GM12878 (cell line): ENCODE data around the gene GRAMD1C.

Experiments
- CTCF ChIP-seq, 3 experiments: IDR thresholded peaks in 2 of 3; conservative IDR thresholded peaks in 1 of 3; 2 replicates each; pipeline ENCODE4 v1.5.1; 2011; ENCODE audit warnings: low read depth in 3 of 3, low read length in 3 of 3, mild to moderate bottlenecking in 3 of 3, control low read depth in 2 of 3, moderate library complexity in 2 of 3, inconsistent platforms in 1 of 3, mixed read lengths in 1 of 3; ENCODE audit not compliant: control insufficient read depth in 2 of 3, insufficient read depth in 1 of 3; ENCODE audit errors: extremely low read depth in 1 of 3
- REST ChIP-seq: IDR thresholded peaks from 2 replicates; pipeline ENCODE4 v1.6.1; 2012; ENCODE audit warnings: mild to moderate bottlenecking, low read depth, low read length
- YY1 ChIP-seq: IDR thresholded peaks from 2 replicates; pipeline ENCODE4 v1.6.1; 2011; ENCODE audit warnings: low read depth, mild to moderate bottlenecking, low read length
- ZBTB33 ChIP-seq: fragments of 450-650 bp; IDR thresholded peaks from 2 replicates; pipeline ENCODE4 v1.6.1; 2017; ENCODE audit warnings: mild to moderate bottlenecking

- TF ChIP-seq YY1 = no peak
- no peak for TF ChIP-seq ZBTB33
- TF ChIP-seq CTCF (IDR thresholded peaks at IDR 0.05 in 2 of 3, conservative IDR thresholded peaks at IDR 0.05 in 1 of 3; ENCODE audit: control insufficient read depth in 2 of 3, extremely low read depth in 1 of 3, insufficient read depth in 1 of 3, low read depth in 3 of 3, low read length in 3 of 3) = no peak
- TF ChIP-seq REST = no peak
These were observed 44.1 kb upstream of the GRAMD1C start for GRCh38 chr3:113794526-113794925.
